Stimulated activated CD4-positive, alpha-beta T cell treated with anti-CD3 and anti-CD28 coated beads, Interleukin-4, amount 100 ng/mL, for 48 hours (primary cell): ENCODE results near the gene MAPKBP1.

Experiments used
- DNase-seq, 2 donors: peaks; one replicate each; pipeline ENCODE4 v3.0.0-alpha.2; 2020; ENCODE audit warnings: low read depth in 2 of 2

Gene MAPKBP1

GRCh38 chr15:41809526-41810220 lies 35.4 kb downstream of the MAPKBP1 start:
- DNase-seq: no peak

- DNase-seq: no peak
Measured at GRCh38 chr15:41810651-41811431, 36.6 kb downstream of the MAPKBP1 start.

- DNase-seq: peak; percentile 57 to 68
Measured at GRCh38 chr15:41811432-41812195, 37.3 kb downstream of the MAPKBP1 start.

GRCh38 chr15:41812820-41813375 lies 38.6 kb downstream of the MAPKBP1 start:
- DNase-seq: no peak

- no peak for DNase-seq
Measured at GRCh38 chr15:41813426-41813825, 39.1 kb downstream of the MAPKBP1 start.

- DNase-seq: no peak
Measured at GRCh38 chr15:41814534-41814933, 40.2 kb downstream of the MAPKBP1 start.

GRCh38 chr15:41816788-41817187 lies 42.5 kb downstream of the MAPKBP1 start:
- no peak for DNase-seq

GRCh38 chr15:41817327-41817726 lies 43.0 kb downstream of the MAPKBP1 start:
- no peak for DNase-seq

- no peak for DNase-seq
Measured at GRCh38 chr15:41817781-41818180, 43.5 kb downstream of the MAPKBP1 start.

- DNase-seq: no peak
Measured at GRCh38 chr15:41819455-41820050, 45.3 kb downstream of the MAPKBP1 start.

- no peak for DNase-seq
Measured at GRCh38 chr15:41820791-41821423, 46.6 kb downstream of the MAPKBP1 start.

- DNase-seq: no peak
Measured at GRCh38 chr15:41821831-41822230, 47.5 kb downstream of the MAPKBP1 start.

GRCh38 chr15:41822471-41822870 lies 48.2 kb downstream of the MAPKBP1 start:
- no peak for DNase-seq

GRCh38 chr15:41822957-41823356 lies 48.7 kb downstream of the MAPKBP1 start:
- no peak for DNase-seq

GRCh38 chr15:41823502-41823901 lies 49.2 kb downstream of the MAPKBP1 start:
- DNase-seq: no peak

- DNase-seq: no peak
Measured at GRCh38 chr15:41824062-41824745, 49.9 kb downstream of the MAPKBP1 start.

GRCh38 chr15:41825145-41825544 lies 50.9 kb downstream of the MAPKBP1 start:
- no peak for DNase-seq

GRCh38 chr15:41825572-41826535 lies 51.6 kb downstream of the MAPKBP1 start:
- no peak for DNase-seq

- no peak for DNase-seq
Measured at GRCh38 chr15:41827290-41827879, 53.1 kb downstream of the MAPKBP1 start.
